H9 (cell line): ENCODE data around the gene PRR27. TPM values are rescaled to one million over a fixed set of nuclear protein-coding genes. Genes with fewer than 3 reads are reported as not detected.

ENCODE experiments used
- DNase-seq: peaks from one replicate; pipeline ENCODE4 v3.0.0-alpha.2; 2017
- H2AFZ ChIP-seq: one replicate; pipeline ENCODE4 v1.6.1; 2013; ENCODE audit warnings: mild to moderate bottlenecking, low read length, control low read depth, moderate library complexity
- H2AK5ac ChIP-seq: 2 replicates; pipeline ENCODE4 v1.6.1; 2013; ENCODE audit warnings: low read length, control low read depth, mixed read lengths; ENCODE audit not compliant: insufficient read length
- H2BK120ac ChIP-seq: one replicate; pipeline ENCODE4 v1.6.1; 2013; ENCODE audit warnings: low read depth, mild to moderate bottlenecking, low read length, control low read depth, inconsistent platforms; ENCODE audit not compliant: poor library complexity, severe bottlenecking
- H2BK12ac ChIP-seq: 2 replicates; pipeline ENCODE4 v1.6.1; 2013; ENCODE audit warnings: low read length, control low read depth, mixed read lengths, low read depth; ENCODE audit not compliant: insufficient read length
- H2BK15ac ChIP-seq: 2 replicates; pipeline ENCODE4 v1.6.1; 2013; ENCODE audit warnings: low read depth, low read length, control low read depth
- H2BK20ac ChIP-seq: one replicate; pipeline ENCODE4 v1.6.1; 2013; ENCODE audit warnings: low read depth, mild to moderate bottlenecking, low read length, control low read depth, inconsistent platforms; ENCODE audit not compliant: poor library complexity, severe bottlenecking
- H2BK5ac ChIP-seq: 2 replicates; pipeline ENCODE4 v1.6.1; 2013; ENCODE audit warnings: low read length, control low read depth, mixed read lengths; ENCODE audit not compliant: insufficient read length
- H3K14ac ChIP-seq: 2 replicates; pipeline ENCODE4 v1.6.1; 2013; ENCODE audit warnings: low read length, control low read depth; ENCODE audit not compliant: insufficient read depth
- H3K18ac ChIP-seq: 2 replicates; pipeline ENCODE4 v1.6.1; 2013; ENCODE audit warnings: low read depth, mild to moderate bottlenecking, mixed read lengths, low read length, control low read depth; ENCODE audit not compliant: insufficient read length
- H3K23ac ChIP-seq: 2 replicates; pipeline ENCODE4 v1.6.1; 2013; ENCODE audit warnings: low read length, control low read depth, mixed read lengths, low read depth; ENCODE audit not compliant: insufficient read length
- H3K23me2 ChIP-seq: 2 replicates; pipeline ENCODE4 v1.6.1; 2013; ENCODE audit warnings: low read depth, mild to moderate bottlenecking, mixed read lengths, low read length, control low read depth; ENCODE audit not compliant: insufficient read length, poor library complexity, severe bottlenecking
- H3K27ac ChIP-seq: 2 replicates; pipeline ENCODE4 v1.5.1; 2013; ENCODE audit warnings: low read length, control low read depth, mixed read lengths, low read depth; ENCODE audit not compliant: insufficient read length
- H3K27me3 ChIP-seq: 2 replicates; pipeline ENCODE4 v1.6.1; 2013; ENCODE audit warnings: low read length, control low read depth, inconsistent platforms; ENCODE audit not compliant: insufficient read depth
- H3K4ac ChIP-seq: 2 replicates; pipeline ENCODE4 v1.6.1; 2013; ENCODE audit warnings: low read depth, mild to moderate bottlenecking, control low read depth, inconsistent platforms, low read length, moderate library complexity
- H3K4me1 ChIP-seq: 2 replicates; pipeline ENCODE4 v1.6.1; 2013; ENCODE audit warnings: low read length, control low read depth, inconsistent platforms; ENCODE audit not compliant: insufficient read depth
- H3K4me2 ChIP-seq: 2 replicates; pipeline ENCODE4 v1.6.1; 2013; ENCODE audit warnings: low read length, control low read depth, mixed read lengths; ENCODE audit not compliant: insufficient read length, insufficient read depth
- H3K56ac ChIP-seq: 2 replicates; pipeline ENCODE4 v1.6.1; 2013; ENCODE audit warnings: low read depth, mild to moderate bottlenecking, mixed read lengths, low read length, control low read depth; ENCODE audit not compliant: insufficient read length
- H3K79me1 ChIP-seq: 2 replicates; pipeline ENCODE4 v1.6.1; 2013; ENCODE audit warnings: low read depth, mild to moderate bottlenecking, moderate library complexity, low read length, control low read depth, inconsistent platforms; ENCODE audit not compliant: insufficient read depth, poor library complexity, severe bottlenecking
- H3K79me2 ChIP-seq: 2 replicates; pipeline ENCODE4 v1.6.1; 2013; ENCODE audit warnings: low read length, control low read depth, inconsistent platforms; ENCODE audit not compliant: insufficient read depth
- H3K9ac ChIP-seq: 2 replicates; pipeline ENCODE4 v1.6.1; 2013; ENCODE audit warnings: low read length, control low read depth, mixed read lengths; ENCODE audit not compliant: insufficient read length; ENCODE audit errors: extremely low read depth
- H3K9me3 ChIP-seq: one replicate; pipeline ENCODE4 v1.6.1; 2013; ENCODE audit warnings: low read depth, low read length, inconsistent platforms; ENCODE audit not compliant: control insufficient read depth
- H3T11ph ChIP-seq: one replicate; pipeline ENCODE4 v1.6.1; 2013; ENCODE audit warnings: mild to moderate bottlenecking, low read length, control low read depth, inconsistent platforms
- H4K20me1 ChIP-seq: one replicate; pipeline ENCODE4 v1.6.1; 2013; ENCODE audit not compliant: control insufficient read depth, insufficient read length, insufficient read depth
- H4K5ac ChIP-seq: 2 replicates; pipeline ENCODE4 v1.6.1; 2013; ENCODE audit warnings: low read depth, mild to moderate bottlenecking, mixed read lengths, low read length, control low read depth; ENCODE audit not compliant: insufficient read length
- H4K8ac ChIP-seq: replicated peaks from 2 replicates; pipeline ENCODE4 v1.6.1; 2013; ENCODE audit warnings: low read length, control low read depth, mixed read lengths, low read depth; ENCODE audit not compliant: insufficient read length
- H4K91ac ChIP-seq: 2 replicates; pipeline ENCODE4 v1.6.1; 2013; ENCODE audit warnings: low read depth, mild to moderate bottlenecking, moderate library complexity, mixed read lengths, low read length, control low read depth; ENCODE audit not compliant: insufficient read length
- H3K27ac Mint-ChIP-seq, 3 experiments: 2 replicates in 2 of 3; 3 replicates in 1 of 3; pipeline ENCODE4 v1.8.0; 2020 to 2021; ENCODE audit warnings: mixed read lengths in 3 of 3, mild to moderate bottlenecking in 1 of 3, moderate library complexity in 1 of 3
- H3K27me3 Mint-ChIP-seq: 2 replicates; pipeline ENCODE4 v1.8.0; 2021; ENCODE audit warnings: low read depth, mild to moderate bottlenecking, moderate library complexity, mixed read lengths
- H3K36me3 Mint-ChIP-seq, 3 experiments: 2 replicates in 2 of 3; 3 replicates in 1 of 3; pipeline ENCODE4 v1.8.0; 2020 to 2021; ENCODE audit warnings: low read depth in 3 of 3, mixed read lengths in 3 of 3; ENCODE audit not compliant: insufficient read depth in 1 of 3
- H3K4me1 Mint-ChIP-seq, 2 experiments: 2 replicates each; pipeline ENCODE4 v1.8.0; 2020; ENCODE audit warnings: mixed read lengths in 2 of 2
- H3K4me3 Mint-ChIP-seq, 2 experiments: 2 replicates in 1 of 2; 3 replicates in 1 of 2; pipeline ENCODE4 v1.8.0; 2020 to 2021; ENCODE audit warnings: mild to moderate bottlenecking in 2 of 2, mixed read lengths in 2 of 2, moderate library complexity in 1 of 2
- H3K9me3 Mint-ChIP-seq, 2 experiments: 2 replicates in 1 of 2; 3 replicates in 1 of 2; pipeline ENCODE4 v1.8.0; 2020; ENCODE audit warnings: mild to moderate bottlenecking in 2 of 2, mixed read lengths in 2 of 2, moderate library complexity in 1 of 2
- WGBS: extraction: QIAGEN DNeasy Blood & Tissue Kit; methylation state at CpG from one replicate; pipeline ENCODE4 v1.1.7; 2013; ENCODE audit warnings: missing lambda C conversion rate, low lambda C conversion rate, mixed read lengths; ENCODE audit not compliant: insufficient read length; ENCODE audit errors: extremely low coverage; 5-methylcytosine and 5-hydroxymethylcytosine counted together
- total RNA-seq: library from RNA; stranded (reverse); gene quantifications from 2 replicates; pipeline ENCODE4 v1.2.1, GENCODE V29; 2021
- TF ChIP-seq, protein P1 (sequence below): fragments of 200-600 bp; sonication (generic); conservative IDR thresholded peaks from 3 replicates; pipeline ENCODE4 v1.8.0; 2021; ENCODE audit warnings: antibody characterized with exemption, mild to moderate bottlenecking

PRR27 gene
- total RNA-seq, 1 experiment from 2014 or later = not detected

DNA sequence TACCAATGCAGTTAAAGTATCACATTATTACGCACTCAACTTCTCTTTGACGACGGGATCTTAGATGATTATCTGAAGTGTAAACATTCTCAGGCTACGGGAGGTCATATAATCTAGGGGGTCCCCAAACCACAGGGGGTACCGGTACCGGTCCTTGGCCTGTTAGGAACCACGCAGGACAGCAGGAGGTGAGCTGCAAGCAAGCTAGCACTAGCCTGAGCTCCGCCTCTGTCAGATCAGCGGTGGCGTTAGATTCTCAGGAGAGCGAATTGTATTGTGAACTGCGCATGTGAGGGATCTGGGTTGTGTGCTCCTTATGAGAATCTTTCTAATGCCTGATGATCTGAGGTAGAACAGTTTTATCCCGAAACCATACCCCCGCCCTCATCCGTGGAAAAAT lies 20.6 kb upstream of the PRR27 start:
- no peak overlapping the region for H2BK120ac ChIP-seq
- no peaks in the 10 kb centered on the region for H3K4me1 ChIP-seq
- no peaks in the 10 kb centered on the region for H3K9me3 ChIP-seq
- no CpG with 5 or more reads among the region's 15 CpGs for WGBS
- H3K4me1 Mint-ChIP-seq = peaks cover 0 to 3% of the 10 kb centered on the region in 2 experiments; a peak in 1 of 4 replicates
- no peak overlapping the region for H2BK12ac ChIP-seq
- H2AK5ac ChIP-seq = no peak overlapping the region
- H3K4me2 ChIP-seq = no peak overlapping the region
- no peak overlapping the region for H4K8ac ChIP-seq
- H3K27me3 ChIP-seq = no peaks in the 10 kb centered on the region
- H3K9ac ChIP-seq = no peak overlapping the region
- no peak overlapping the region for H3K4me3 Mint-ChIP-seq
- H3K23ac ChIP-seq = no peak overlapping the region
- no peaks in the 10 kb centered on the region for H3K36me3 Mint-ChIP-seq
- no peak overlapping the region for H4K5ac ChIP-seq
- H3K14ac ChIP-seq = no peak overlapping the region
- H3K27ac Mint-ChIP-seq = no peak overlapping the region; a peak in 1 of 7 replicates
- no peak overlapping the region for H3K27ac ChIP-seq
- no peak overlapping the region for H4K91ac ChIP-seq
- H2BK5ac ChIP-seq = no peak overlapping the region
- H2BK15ac ChIP-seq = no peak overlapping the region
- H4K20me1 ChIP-seq = no peaks in the 10 kb centered on the region
- H3K4ac ChIP-seq = no peak overlapping the region
- no peak overlapping the region for H2AFZ ChIP-seq
- no peaks in the 10 kb centered on the region for H3K23me2 ChIP-seq
- no peak overlapping the region for H3K56ac ChIP-seq
- TF ChIP-seq, protein P1, sequence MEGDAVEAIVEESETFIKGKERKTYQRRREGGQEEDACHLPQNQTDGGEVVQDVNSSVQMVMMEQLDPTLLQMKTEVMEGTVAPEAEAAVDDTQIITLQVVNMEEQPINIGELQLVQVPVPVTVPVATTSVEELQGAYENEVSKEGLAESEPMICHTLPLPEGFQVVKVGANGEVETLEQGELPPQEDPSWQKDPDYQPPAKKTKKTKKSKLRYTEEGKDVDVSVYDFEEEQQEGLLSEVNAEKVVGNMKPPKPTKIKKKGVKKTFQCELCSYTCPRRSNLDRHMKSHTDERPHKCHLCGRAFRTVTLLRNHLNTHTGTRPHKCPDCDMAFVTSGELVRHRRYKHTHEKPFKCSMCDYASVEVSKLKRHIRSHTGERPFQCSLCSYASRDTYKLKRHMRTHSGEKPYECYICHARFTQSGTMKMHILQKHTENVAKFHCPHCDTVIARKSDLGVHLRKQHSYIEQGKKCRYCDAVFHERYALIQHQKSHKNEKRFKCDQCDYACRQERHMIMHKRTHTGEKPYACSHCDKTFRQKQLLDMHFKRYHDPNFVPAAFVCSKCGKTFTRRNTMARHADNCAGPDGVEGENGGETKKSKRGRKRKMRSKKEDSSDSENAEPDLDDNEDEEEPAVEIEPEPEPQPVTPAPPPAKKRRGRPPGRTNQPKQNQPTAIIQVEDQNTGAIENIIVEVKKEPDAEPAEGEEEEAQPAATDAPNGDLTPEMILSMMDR = no peak
- no peak overlapping the region for H2BK20ac ChIP-seq
- no peaks in the 10 kb centered on the region for H3K79me2 ChIP-seq
- H3T11ph ChIP-seq = no peak overlapping the region
- H3K9me3 Mint-ChIP-seq = no peaks in the 10 kb centered on the region
- no peak for DNase-seq
- no peaks in the 10 kb centered on the region for H3K27me3 Mint-ChIP-seq
- no peaks in the 10 kb centered on the region for H3K79me1 ChIP-seq
- H3K18ac ChIP-seq = no peak overlapping the region
